Pancreas (tissue), 10 donors: Measurements from ENCODE around the gene MCC. TPM values are rescaled to one million over a fixed set of nuclear protein-coding genes. Genes with fewer than 3 reads are reported as not detected.

Experiments used
- ATAC-seq, 4 donors: fragments of 200-7000 bp; cut with Tn5 transposase; one replicate each; pipeline versions ENCODE4 v1.8.0 to v1.9.1; 2020; ENCODE audit warnings: mild to moderate bottlenecking in 4 of 4, moderate library complexity in 4 of 4
- DNase-seq, 6 donors: peaks; one replicate each; pipeline ENCODE4 v3.0.0-alpha.2; 2020
- FAIRE-seq: peaks from 2 replicates; lab custom pipeline; 2012; peaks lifted over from hg19 to GRCh38; lab: Jason Lieb, UNC
- H3K27ac ChIP-seq, 4 donors: fragments of 200-600 bp; sonication (generic); 1 replicate in 3 of 4; 2 replicates in 1 of 4; pipeline versions ENCODE4 v1.5.0 to v1.8.0; 2020
- H3K27me3 ChIP-seq, 4 donors: fragments of 200-600 bp; one replicate each; pipeline ENCODE4 v1.8.0; 2021
- H3K36me3 ChIP-seq, 3 donors: fragments of 200-600 bp; sonication (generic) in 1 of 3; one replicate each; pipeline versions ENCODE4 v1.5.0 to v1.8.0; 2020 to 2021
- H3K4me1 ChIP-seq, 3 donors: fragments of 200-600 bp; one replicate each; pipeline ENCODE4 v1.8.0; 2021
- H3K4me3 ChIP-seq, 4 donors: fragments of 200-600 bp; sonication (generic) in 2 of 4; one replicate each; pipeline versions ENCODE4 v1.5.0 to v1.8.0; 2020 to 2021
- H3K9me3 ChIP-seq, 4 donors: fragments of 200-600 bp; one replicate each; pipeline ENCODE4 v1.8.0; 2021
- WGBS, 2 donors: extraction: QIAGEN DNeasy Blood & Tissue Kit; methylation state at CpG; one replicate each; pipeline ENCODE4 v1.1.7; 2013; 5-methylcytosine and 5-hydroxymethylcytosine counted together
- intact Hi-C, 3 donors: fragments of 100-400 bp; cut with DNase I; formaldehyde crosslinking; loops; one replicate each; pipeline versions ENCODE4 v1.11.1 to v1.14.2; 2022
- polyA plus RNA-seq, 2 donors: library from polyadenylated mRNA; stranded (reverse); fragments of 200-250 nt; gene quantifications; one replicate each; pipeline ENCODE4 v1.2.3, GENCODE V29; 2013
- total RNA-seq, 6 donors: library from RNA; stranded (reverse); fragmentation: NEBNext Ultra II Directional in 4 of 6; extraction: Animal tissue kit (Norgen Biotek cat#: 25700) in 4 of 6; gene quantifications; one replicate each; pipeline versions ENCODE4 v1.2.1 to v1.2.4, GENCODE V29; 2021 to 2023
- TF ChIP-seq, protein P1 (sequence below), 4 donors: fragments of 200-600 bp; sonication (generic) in 3 of 4; IDR thresholded peaks; one replicate each; pipeline versions ENCODE4 v1.5.0 to v1.8.0; 2021; ENCODE audit warnings: antibody characterized with exemption in 4 of 4
- donor health status: healthy with polysubstance abuse.
- donor health status: DM: no; HTN: no; CAD: no; lungs with moderate emphysema.
- donor health status: DM: no; HTN: no; CAD: no.
- donor health status: control.
- donor health status: control.
- donor health status: Bipolar disorder and iron deficiency.
- donor health status: DM: yes; HTN: yes; CAD: no.
- donor health status: DM: no; HTN: no; CAD: no.
- donor health status: DM: no; HTN: no; CAD: no.
- donor health status: DM: yes; HTN: yes; CAD: no.

MCC gene
- total and polyA plus RNA-seq, 8 donors, result 1.3 to 8.3 (median 4.0) TPM

DNA sequence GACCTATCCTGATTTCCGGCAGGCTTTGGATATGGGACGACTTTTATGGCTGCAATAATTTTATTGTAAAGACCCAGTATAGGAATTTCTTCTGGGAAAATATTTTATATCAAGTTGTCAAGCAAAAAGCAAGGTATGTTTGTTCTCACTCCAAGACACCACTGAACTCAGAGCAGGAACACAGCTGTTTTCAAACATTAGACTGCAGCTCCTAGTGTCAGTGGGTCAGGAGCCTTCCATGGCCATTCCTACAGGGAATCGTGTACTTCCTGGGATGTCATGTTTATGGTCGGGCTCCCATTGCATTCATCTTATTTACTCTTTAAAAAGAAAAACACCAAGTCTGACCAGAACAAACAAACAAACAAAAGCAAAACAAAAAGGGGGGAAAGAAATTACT is 278.8 kb downstream of the MCC start:
- DNase-seq (no peak), FAIRE-seq (no peak), ATAC-seq (no peak)
- H3K27ac ChIP-seq, result no peak overlapping the region
- no peaks in the 10 kb centered on the region for H3K36me3 ChIP-seq
- TF ChIP-seq, protein P1, sequence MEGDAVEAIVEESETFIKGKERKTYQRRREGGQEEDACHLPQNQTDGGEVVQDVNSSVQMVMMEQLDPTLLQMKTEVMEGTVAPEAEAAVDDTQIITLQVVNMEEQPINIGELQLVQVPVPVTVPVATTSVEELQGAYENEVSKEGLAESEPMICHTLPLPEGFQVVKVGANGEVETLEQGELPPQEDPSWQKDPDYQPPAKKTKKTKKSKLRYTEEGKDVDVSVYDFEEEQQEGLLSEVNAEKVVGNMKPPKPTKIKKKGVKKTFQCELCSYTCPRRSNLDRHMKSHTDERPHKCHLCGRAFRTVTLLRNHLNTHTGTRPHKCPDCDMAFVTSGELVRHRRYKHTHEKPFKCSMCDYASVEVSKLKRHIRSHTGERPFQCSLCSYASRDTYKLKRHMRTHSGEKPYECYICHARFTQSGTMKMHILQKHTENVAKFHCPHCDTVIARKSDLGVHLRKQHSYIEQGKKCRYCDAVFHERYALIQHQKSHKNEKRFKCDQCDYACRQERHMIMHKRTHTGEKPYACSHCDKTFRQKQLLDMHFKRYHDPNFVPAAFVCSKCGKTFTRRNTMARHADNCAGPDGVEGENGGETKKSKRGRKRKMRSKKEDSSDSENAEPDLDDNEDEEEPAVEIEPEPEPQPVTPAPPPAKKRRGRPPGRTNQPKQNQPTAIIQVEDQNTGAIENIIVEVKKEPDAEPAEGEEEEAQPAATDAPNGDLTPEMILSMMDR (IDR thresholded peaks at IDR 0.05), result no peak
- 71 to 85% methylated on average over 4 of the region's 4 CpGs for WGBS, 2 donors
- no peaks in the 10 kb centered on the region for H3K4me1 ChIP-seq
- H3K9me3 ChIP-seq, result no peaks in the 10 kb centered on the region
- intact Hi-C loops, result no loop called here
- H3K27me3 ChIP-seq, result no peaks in the 10 kb centered on the region
- H3K4me3 ChIP-seq, result no peak overlapping the region

DNA sequence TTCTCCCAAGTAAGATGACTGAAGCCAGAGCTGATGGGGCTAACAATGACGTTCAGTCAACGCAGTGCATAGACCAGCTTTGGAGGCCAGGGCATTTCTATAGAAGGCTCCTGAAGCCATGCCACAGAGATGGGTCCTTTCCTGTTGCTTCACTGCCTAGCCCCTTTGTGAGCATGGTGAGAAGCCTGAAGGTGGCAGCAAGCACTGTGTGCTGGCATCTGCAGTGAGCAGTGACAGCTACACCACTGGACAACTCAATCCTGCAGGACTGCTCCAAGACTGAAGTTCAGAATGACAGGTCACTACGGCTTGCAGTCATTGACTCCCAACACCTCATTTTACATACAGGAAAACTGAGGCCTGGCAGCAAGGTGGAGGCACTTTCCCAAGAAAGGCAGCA is 282.4 kb downstream of the MCC start:
- no peaks in the 10 kb centered on the region for H3K4me1 ChIP-seq
- 73 to 85% methylated on average over 3 of the region's 3 CpGs for WGBS, 2 donors

DNA sequence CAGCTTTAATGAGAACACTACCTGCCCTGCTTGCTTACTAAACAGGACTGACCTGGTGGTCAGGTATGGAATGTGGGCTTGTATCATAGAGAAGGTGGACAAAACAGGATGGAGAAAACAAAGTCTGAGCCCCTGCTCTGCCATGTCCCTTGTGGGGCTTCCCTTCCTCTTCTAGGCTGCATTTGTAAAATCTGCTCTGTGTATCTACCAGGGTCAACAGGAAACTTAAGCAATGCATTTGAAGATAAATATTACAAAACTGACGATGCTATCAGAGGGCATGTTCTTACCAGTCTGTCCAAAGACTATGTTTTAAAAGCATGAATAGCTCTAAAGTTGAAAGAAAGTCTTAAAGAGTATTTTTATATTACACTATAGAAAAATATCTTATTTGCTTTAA is 282.9 kb downstream of the MCC start:
- no peak for ATAC-seq
- WGBS, 2 donors, result 60 to 64% methylated on average over 1 of the region's 1 CpG
- H3K9me3 ChIP-seq, result no peaks in the 10 kb centered on the region
- H3K27me3 ChIP-seq, result no peaks in the 10 kb centered on the region
- TF ChIP-seq, protein P1 (IDR thresholded peaks at IDR 0.05), result no peak
- H3K4me3 ChIP-seq, result no peak overlapping the region
- no peak for DNase-seq
- no peaks in the 10 kb centered on the region for H3K36me3 ChIP-seq
- no peak overlapping the region for H3K27ac ChIP-seq
- intact Hi-C loops, result no loop called here
- H3K4me1 ChIP-seq, result no peaks in the 10 kb centered on the region
- FAIRE-seq, result no peak

More for the DNA sequence above, 282.4 kb downstream of the MCC start:
- H3K9me3 ChIP-seq, result no peaks in the 10 kb centered on the region
- H3K36me3 ChIP-seq, result no peaks in the 10 kb centered on the region
- peak in 1 of 4 donors; percentile 36 for ATAC-seq
- no peak for FAIRE-seq
- intact Hi-C loops, result no loop called here
- H3K27me3 ChIP-seq, result no peaks in the 10 kb centered on the region
- TF ChIP-seq, protein P1 (IDR thresholded peaks at IDR 0.05), result no peak
- DNase-seq, result no peak
- no peak overlapping the region for H3K4me3 ChIP-seq
- no peak overlapping the region for H3K27ac ChIP-seq

DNA sequence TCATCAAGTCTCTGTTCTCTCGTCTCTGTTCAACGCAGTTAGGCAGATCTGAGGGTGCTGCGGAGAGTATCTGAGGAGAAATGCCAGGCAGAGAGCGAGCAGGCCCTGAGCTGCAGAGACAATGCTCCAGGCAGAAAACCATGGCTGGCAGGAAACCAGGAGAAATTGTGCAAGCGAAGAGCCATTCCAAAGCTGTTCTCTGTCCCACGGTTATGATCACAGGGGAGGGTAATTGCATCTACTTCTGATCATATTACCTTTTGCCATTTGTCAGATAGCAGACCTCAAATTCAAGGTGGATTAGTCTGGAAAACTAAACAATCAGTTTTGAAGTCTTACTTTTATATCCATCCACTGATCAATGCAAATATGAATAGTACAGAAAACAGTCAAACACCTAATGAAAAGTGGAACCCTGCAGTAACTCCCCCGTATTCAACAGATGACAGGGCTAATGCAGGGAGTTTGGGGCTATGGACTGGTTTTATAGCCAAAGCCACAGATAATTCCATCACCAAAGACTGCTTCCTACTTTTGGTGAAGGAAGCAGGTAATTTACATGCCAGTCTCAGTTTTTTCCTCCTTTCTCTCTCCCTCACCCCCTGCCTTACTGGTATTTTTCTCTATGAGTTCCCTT is 283.6 kb downstream of the MCC start:
- H3K9me3 ChIP-seq, result no peaks in the 10 kb centered on the region
- TF ChIP-seq, protein P1 (IDR thresholded peaks at IDR 0.05), result no peak
- no peak for FAIRE-seq
- no peak overlapping the region for H3K27ac ChIP-seq
- no peaks in the 10 kb centered on the region for H3K4me1 ChIP-seq
- intact Hi-C loops, result no loop called here
- DNase-seq, result peak in 2 of 6 donors; percentile 5 to 16
- H3K36me3 ChIP-seq, result no peaks in the 10 kb centered on the region
- no peak overlapping the region for H3K4me3 ChIP-seq
- WGBS, 2 donors, result 77 to 79% methylated on average over 7 of the region's 7 CpGs
- no peaks in the 10 kb centered on the region for H3K27me3 ChIP-seq
- ATAC-seq, result peak in 3 of 4 donors; percentile 48 to 54 (median 48)

DNA sequence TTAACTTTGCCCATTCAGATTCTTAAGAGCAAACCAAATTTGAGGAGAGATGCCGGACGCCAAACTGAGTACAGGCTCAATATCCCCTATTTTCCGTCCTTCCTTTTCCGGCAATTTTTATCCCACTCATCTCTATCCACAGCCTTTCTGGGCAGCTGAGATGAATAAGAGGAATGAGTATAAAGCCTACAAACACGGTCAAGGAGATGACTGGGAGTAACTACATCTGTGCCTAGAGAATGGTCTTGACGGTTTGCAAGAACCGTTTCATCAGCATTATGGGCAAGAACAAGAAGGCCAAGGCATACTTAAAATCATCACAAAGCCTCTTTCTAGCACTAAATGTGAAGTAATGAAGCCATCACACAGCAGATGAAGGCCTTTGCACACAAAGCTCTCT is 284.3 kb downstream of the MCC start:
- H3K27ac ChIP-seq, result no peak overlapping the region
- no peaks in the 10 kb centered on the region for H3K9me3 ChIP-seq
- no peak for ATAC-seq
- intact Hi-C loops, result no loop called here
- H3K36me3 ChIP-seq, result no peaks in the 10 kb centered on the region
- no peaks in the 10 kb centered on the region for H3K27me3 ChIP-seq
- no peak for DNase-seq
- no peak overlapping the region for H3K4me3 ChIP-seq
- no peaks in the 10 kb centered on the region for H3K4me1 ChIP-seq
- FAIRE-seq, result no peak
- TF ChIP-seq, protein P1 (IDR thresholded peaks at IDR 0.05), result no peak
- 90 to 93% methylated on average over 7 of the region's 7 CpGs for WGBS, 2 donors
